GM12878 (cell line): ENCODE measurements around the gene CNNM2. TPM values are rescaled to one million over a fixed set of nuclear protein-coding genes. Genes with fewer than 3 reads are reported as not detected.

Source experiments
- ATAC-seq: fragments of 200-7000 bp; cut with Tn5 transposase; 3 replicates; pipeline ENCODE4 v1.9.1; 2020; ENCODE audit warnings: mild to moderate bottlenecking, moderate library complexity
- BruUV-seq: library from RNA; stranded (reverse); fragments of 400-500 nt; replicated peaks from 2 replicates; lab custom pipeline; 2021; lab: Mats Ljungman, UMichigan
- CTCF ChIA-PET: fragments of 300-600 bp; sonication (Branson Sonifier 250); formaldehyde crosslinking; extraction: SDS; loops from one replicate; lab custom pipeline; 2021; ENCODE audit warnings: inconsistent platforms; lab: Yijun Ruan, JAX
- POLR2A ChIA-PET: fragments of 350-600 bp; formaldehyde crosslinking; extraction: SDS; loops from one replicate; lab custom pipeline; 2021; ENCODE audit warnings: inconsistent platforms; lab: Charles Lee
- RAD21 ChIA-PET: fragments of 300-600 bp; sonication (Branson Sonifier 250); formaldehyde crosslinking; loops from one replicate; lab custom pipeline; 2023; ENCODE audit warnings: antibody characterized with exemption; ENCODE audit not compliant: unreplicated experiment; lab: Charles Lee
- SMC1A ChIA-PET: fragments of 300-600 bp; sonication (Branson Sonifier 250); formaldehyde crosslinking; loops from one replicate; lab custom pipeline; 2023; ENCODE audit not compliant: unreplicated experiment, uncharacterized antibody; lab: Charles Lee
- DNase-seq: peaks from one replicate; pipeline ENCODE4 v3.0.0-alpha.2; 2011; ENCODE audit warnings: low read depth, low spot score
- FAIRE-seq: peaks from 3 replicates; lab custom pipeline; 2011; peaks lifted over from hg19 to GRCh38; lab: Jason Lieb, UNC
- H2AFZ ChIP-seq: 2 replicates; pipeline ENCODE4 v1.6.0; 2011; ENCODE audit warnings: low read depth, low read length, control low read depth; ENCODE audit not compliant: control insufficient read depth
- H3K27ac ChIP-seq: 2 replicates; pipeline ENCODE4 v1.5.1; 2011; ENCODE audit warnings: control low read depth; ENCODE audit not compliant: control insufficient read depth, insufficient read depth
- H3K27me3 ChIP-seq, 2 experiments: replicated peaks in 1 of 2; 2 replicates each; pipeline versions ENCODE4 v1.6.0 to v1.6.1; 2011; ENCODE audit warnings: low read length in 1 of 2; ENCODE audit not compliant: control insufficient read depth in 2 of 2, insufficient read depth in 2 of 2
- H3K36me3 ChIP-seq, 2 experiments: 2 replicates each; pipeline ENCODE4 v1.5.1; 2011; ENCODE audit warnings: low read length in 1 of 2; ENCODE audit not compliant: control insufficient read depth in 2 of 2, insufficient read depth in 2 of 2
- H3K4me1 ChIP-seq: 2 replicates; pipeline ENCODE4 v1.6.1; 2011; ENCODE audit warnings: mild to moderate bottlenecking, low read length, moderate library complexity, mixed read lengths; ENCODE audit not compliant: control insufficient read depth, insufficient read depth
- H3K4me2 ChIP-seq: 2 replicates; pipeline ENCODE4 v1.6.0; 2011; ENCODE audit warnings: control low read depth; ENCODE audit not compliant: control insufficient read depth, insufficient read depth
- H3K4me3 ChIP-seq: fragments of 200-600 bp; sonication (generic); 2 replicates; pipeline ENCODE4 v1.5.1; 2016
- H3K79me2 ChIP-seq: 2 replicates; pipeline ENCODE4 v1.6.0; 2011; ENCODE audit warnings: low read length; ENCODE audit not compliant: control insufficient read depth, insufficient read depth
- H3K9ac ChIP-seq: 2 replicates; pipeline ENCODE4 v1.8.0; 2011; ENCODE audit warnings: low read length, control low read depth, mixed read lengths; ENCODE audit not compliant: control insufficient read depth, insufficient read depth
- H3K9me3 ChIP-seq: replicated peaks from 3 replicates; pipeline ENCODE4 v1.5.1; 2011; ENCODE audit warnings: mild to moderate bottlenecking, low read length; ENCODE audit not compliant: control insufficient read depth, insufficient read depth
- H4K20me1 ChIP-seq: 2 replicates; pipeline ENCODE4 v1.6.0; 2011; ENCODE audit not compliant: control insufficient read depth, insufficient read depth
- CEBPB ChIP-seq, 2 experiments: fragments of 150-350 bp in 1 of 2; IDR thresholded peaks; 2 replicates each; pipeline ENCODE4 v1.6.1; 2012 to 2014; ENCODE audit warnings: low read depth in 2 of 2, low read length in 2 of 2, borderline replicate concordance in 1 of 2, inconsistent platforms in 1 of 2
- in situ Hi-C: fragments of 300-500 bp; cut with MboI; formaldehyde crosslinking; loops from 9 replicates; pipeline ENCODE4 v1.14.3; 2018; ENCODE audit warnings: mixed read lengths
- intact Hi-C: fragments of 100-400 bp; cut with micrococcal nuclease; formaldehyde crosslinking; loops from one replicate; pipeline ENCODE4 v1.14.2; 2022; ENCODE audit not compliant: unreplicated experiment
- polyA plus RNA-seq, 11 experiments: library from polyadenylated mRNA; depleted of rRNA in 4 of 11; unstranded in 6 of 11; stranded (reverse) in 5 of 11; fragments of >200 nt; fragmentation: Nextera tagmentation in 4 of 11; fragmentation: Illumina TruSeq in 1 of 11; extraction: Ambion mirVana in 4 of 11; extraction: Trizol in 1 of 11; gene quantifications; 1 replicate in 1 of 11; 2 replicates in 10 of 11; pipeline versions ENCODE4 v1.2.1 to v1.2.3, GENCODE V29; 2011 to 2016; ENCODE audit warnings: inconsistent platforms in 2 of 11, missing spikeins in 2 of 11, low read depth in 1 of 11
- total RNA-seq, 4 experiments: library from RNA; depleted of rRNA in 3 of 4; stranded (reverse); fragments of >200 nt in 3 of 4; fragmentation: Illumina TruSeq in 1 of 4; extraction: Trizol in 1 of 4; gene quantifications; 2 replicates each; pipeline versions ENCODE4 v1.2.1 to v1.2.3, GENCODE V29; 2013 to 2021
- TF ChIP-seq, protein P1 (sequence below): fragments of 450-650 bp; formaldehyde crosslinking; IDR thresholded peaks from 2 replicates; pipeline ENCODE4 v1.4.0; 2020; ENCODE audit warnings: mild to moderate bottlenecking, moderate library complexity
- TF ChIP-seq, protein P2 (sequence below): IDR thresholded peaks from 2 replicates; pipeline ENCODE4 v1.6.1; 2011; ENCODE audit warnings: borderline replicate concordance, low read depth, mild to moderate bottlenecking, moderate library complexity, low read length; ENCODE audit not compliant: insufficient read depth, poor library complexity, severe bottlenecking

CNNM2 gene
- total and polyA plus RNA-seq, 10 of the 15 experiments (the other 5 are each of a cell fraction or from before 2014, with no cell fraction given) = 0.18 to 7.3 (median 2.5) TPM

GRCh38 chr10:102996876-102997275 lies 78.8 kb downstream of the CNNM2 start:
- H3K79me2 ChIP-seq = no peaks in the 10 kb centered on the region
- ATAC-seq (no peak), FAIRE-seq (no peak), DNase-seq (no peak)
- no peak overlapping the region for H3K9ac ChIP-seq
- TF ChIP-seq, protein P1, sequence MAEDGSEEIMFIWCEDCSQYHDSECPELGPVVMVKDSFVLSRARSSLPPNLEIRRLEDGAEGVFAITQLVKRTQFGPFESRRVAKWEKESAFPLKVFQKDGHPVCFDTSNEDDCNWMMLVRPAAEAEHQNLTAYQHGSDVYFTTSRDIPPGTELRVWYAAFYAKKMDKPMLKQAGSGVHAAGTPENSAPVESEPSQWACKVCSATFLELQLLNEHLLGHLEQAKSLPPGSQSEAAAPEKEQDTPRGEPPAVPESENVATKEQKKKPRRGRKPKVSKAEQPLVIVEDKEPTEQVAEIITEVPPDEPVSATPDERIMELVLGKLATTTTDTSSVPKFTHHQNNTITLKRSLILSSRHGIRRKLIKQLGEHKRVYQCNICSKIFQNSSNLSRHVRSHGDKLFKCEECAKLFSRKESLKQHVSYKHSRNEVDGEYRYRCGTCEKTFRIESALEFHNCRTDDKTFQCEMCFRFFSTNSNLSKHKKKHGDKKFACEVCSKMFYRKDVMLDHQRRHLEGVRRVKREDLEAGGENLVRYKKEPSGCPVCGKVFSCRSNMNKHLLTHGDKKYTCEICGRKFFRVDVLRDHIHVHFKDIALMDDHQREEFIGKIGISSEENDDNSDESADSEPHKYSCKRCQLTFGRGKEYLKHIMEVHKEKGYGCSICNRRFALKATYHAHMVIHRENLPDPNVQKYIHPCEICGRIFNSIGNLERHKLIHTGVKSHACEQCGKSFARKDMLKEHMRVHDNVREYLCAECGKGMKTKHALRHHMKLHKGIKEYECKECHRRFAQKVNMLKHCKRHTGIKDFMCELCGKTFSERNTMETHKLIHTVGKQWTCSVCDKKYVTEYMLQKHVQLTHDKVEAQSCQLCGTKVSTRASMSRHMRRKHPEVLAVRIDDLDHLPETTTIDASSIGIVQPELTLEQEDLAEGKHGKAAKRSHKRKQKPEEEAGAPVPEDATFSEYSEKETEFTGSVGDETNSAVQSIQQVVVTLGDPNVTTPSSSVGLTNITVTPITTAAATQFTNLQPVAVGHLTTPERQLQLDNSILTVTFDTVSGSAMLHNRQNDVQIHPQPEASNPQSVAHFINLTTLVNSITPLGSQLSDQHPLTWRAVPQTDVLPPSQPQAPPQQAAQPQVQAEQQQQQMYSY (CRISPR knock-in tag) = no peak
- TF ChIP-seq CEBPB (IDR thresholded peaks at IDR 0.05; ENCODE audit: borderline replicate concordance in 1 of 2, low read depth in 2 of 2, low read length in 2 of 2) = no peak
- TF ChIP-seq, protein P2, sequence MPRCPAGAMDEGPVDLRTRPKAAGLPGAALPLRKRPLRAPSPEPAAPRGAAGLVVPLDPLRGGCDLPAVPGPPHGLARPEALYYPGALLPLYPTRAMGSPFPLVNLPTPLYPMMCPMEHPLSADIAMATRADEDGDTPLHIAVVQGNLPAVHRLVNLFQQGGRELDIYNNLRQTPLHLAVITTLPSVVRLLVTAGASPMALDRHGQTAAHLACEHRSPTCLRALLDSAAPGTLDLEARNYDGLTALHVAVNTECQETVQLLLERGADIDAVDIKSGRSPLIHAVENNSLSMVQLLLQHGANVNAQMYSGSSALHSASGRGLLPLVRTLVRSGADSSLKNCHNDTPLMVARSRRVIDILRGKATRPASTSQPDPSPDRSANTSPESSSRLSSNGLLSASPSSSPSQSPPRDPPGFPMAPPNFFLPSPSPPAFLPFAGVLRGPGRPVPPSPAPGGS = no peak
- in situ Hi-C loops (no loop called here), intact Hi-C loops (no loop called here)
- ChIA-PET POLR2A (no interaction called here), RAD21 (interaction anchor here (1.4 kb wide), 1 partner anchor 79 kb away, joined by 5 read pairs; the partner anchor contains the start of gene CNNM2), CTCF (interaction anchor here (0.6 to 0.9 kb wide), 2 partner anchors 26 to 123 kb away, joined by 3 read pairs; no protein-coding TSS in a partner anchor), SMC1A (interaction anchor here (0.6 kb wide), 1 partner anchor 991 kb away, joined by 3 read pairs; no protein-coding TSS in a partner anchor)
- 0 out of 2 replicates have a peak, but pooled peaks cover 4% of the 10 kb centered on the region for H3K4me1 ChIP-seq
- no peaks in the 10 kb centered on the region for H3K36me3 ChIP-seq
- H3K27me3 ChIP-seq = no peaks in the 10 kb centered on the region
- H3K27ac ChIP-seq = no peak overlapping the region
- no peak overlapping the region for H2AFZ ChIP-seq
- no peak overlapping the region for H3K4me2 ChIP-seq
- H3K4me3 ChIP-seq = no peak overlapping the region
- H3K9me3 ChIP-seq = no peaks in the 10 kb centered on the region
- no TSS peak for BruUV-seq
- H4K20me1 ChIP-seq = no peaks in the 10 kb centered on the region
